Measurements from ENCODE around the gene RAB24.
A peak's percentile ranks its signal among the peaks of the same experiment; 100 is the strongest.

RAB24 gene

DNA sequence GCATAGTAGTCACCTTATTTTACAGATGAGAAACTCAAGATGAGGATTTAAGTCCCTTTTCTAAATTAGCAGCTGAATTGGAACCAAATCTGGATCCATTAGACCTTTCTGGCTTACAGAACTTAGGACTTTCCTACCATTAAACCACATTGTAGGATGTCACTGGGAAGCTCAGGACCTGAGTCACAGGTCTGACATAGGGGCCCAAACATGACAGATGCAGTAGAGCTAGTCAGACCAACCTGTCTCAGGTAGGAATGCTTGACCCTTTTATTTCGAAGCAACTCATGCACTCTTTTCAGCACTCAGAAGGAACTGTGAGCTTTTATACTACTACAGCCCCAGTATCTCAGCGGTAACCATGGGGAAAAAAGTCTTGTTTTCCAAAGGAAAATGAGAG, 2.6 kb downstream of the RAB24 start:
- DNase-seq (ENCODE audit: low read depth, low spot score) = no peak
- in situ Hi-C loops (cut with HindIII; ENCODE audit: low sequenced_read_pairs) = no loop called here
- no peak overlapping the region for H3K4me3 ChIP-seq (ENCODE audit: low read depth, low read length)
- TF ChIP-seq, protein P1, sequence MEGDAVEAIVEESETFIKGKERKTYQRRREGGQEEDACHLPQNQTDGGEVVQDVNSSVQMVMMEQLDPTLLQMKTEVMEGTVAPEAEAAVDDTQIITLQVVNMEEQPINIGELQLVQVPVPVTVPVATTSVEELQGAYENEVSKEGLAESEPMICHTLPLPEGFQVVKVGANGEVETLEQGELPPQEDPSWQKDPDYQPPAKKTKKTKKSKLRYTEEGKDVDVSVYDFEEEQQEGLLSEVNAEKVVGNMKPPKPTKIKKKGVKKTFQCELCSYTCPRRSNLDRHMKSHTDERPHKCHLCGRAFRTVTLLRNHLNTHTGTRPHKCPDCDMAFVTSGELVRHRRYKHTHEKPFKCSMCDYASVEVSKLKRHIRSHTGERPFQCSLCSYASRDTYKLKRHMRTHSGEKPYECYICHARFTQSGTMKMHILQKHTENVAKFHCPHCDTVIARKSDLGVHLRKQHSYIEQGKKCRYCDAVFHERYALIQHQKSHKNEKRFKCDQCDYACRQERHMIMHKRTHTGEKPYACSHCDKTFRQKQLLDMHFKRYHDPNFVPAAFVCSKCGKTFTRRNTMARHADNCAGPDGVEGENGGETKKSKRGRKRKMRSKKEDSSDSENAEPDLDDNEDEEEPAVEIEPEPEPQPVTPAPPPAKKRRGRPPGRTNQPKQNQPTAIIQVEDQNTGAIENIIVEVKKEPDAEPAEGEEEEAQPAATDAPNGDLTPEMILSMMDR (IDR thresholded peaks at IDR 0.05; ENCODE audit: low read depth, low read length) = no peak

DNA sequence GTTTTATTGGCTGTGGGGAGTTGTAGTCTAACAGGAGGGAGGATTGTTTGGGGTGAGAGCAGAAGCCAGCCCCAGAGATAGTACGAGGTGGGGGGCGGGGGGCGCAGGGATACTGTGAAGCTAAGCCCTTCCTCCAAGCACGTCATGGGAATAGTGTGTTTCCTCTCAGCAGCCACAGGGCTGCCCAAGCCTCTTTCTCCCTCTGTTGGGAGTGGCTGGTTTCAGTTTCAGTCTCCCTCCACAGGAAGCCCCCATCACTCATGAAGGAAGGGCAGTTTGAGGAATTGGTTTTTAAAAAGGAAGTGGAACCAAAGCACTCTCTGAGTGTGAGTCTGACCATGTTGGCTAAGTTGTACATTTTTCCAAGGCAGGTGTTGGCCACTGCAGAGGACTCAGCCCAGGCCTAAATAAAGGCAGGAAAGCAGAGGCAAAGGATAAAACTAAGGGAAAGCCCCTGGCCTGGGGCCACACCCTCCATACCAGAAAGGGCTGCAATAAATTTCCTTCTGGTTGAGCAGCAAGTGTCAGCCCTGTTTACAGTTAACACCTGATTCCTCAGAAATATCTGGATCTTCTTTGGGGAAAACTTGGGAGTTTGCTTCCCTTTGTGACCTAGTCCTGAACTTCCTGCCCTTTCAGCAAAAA, 3.2 kb downstream of the RAB24 start:
- TF ChIP-seq, protein P1 (IDR thresholded peaks at IDR 0.05; ENCODE audit: low read depth, low read length) = peak; percentile 44
- DNase-seq (ENCODE audit: low read depth, low spot score) = peak; percentile 82
- H3K4me3 ChIP-seq (ENCODE audit: low read depth, low read length) = no peak overlapping the region
- in situ Hi-C loops (cut with HindIII; ENCODE audit: low sequenced_read_pairs) = no loop called here

DNA sequence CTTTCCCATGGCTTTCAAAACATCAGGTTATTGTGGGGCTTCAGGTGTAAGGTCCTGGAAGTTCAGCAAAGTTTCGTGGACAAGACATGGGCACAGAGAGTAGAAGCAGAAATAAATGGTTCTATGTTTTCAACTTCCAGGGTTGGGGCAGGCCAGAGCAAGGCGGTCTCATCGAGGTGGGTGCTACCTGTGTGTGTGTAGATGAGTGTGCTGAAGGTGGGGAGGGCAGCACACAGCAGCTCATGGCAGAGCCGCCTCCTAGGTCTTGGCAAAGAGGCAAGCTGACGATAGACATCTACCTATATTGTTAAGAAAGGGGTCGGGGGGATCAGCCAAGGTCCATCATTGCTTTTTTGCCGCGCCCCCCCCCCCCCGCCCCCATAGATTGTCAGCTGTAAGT, 3.8 kb downstream of the RAB24 start:
- no peak overlapping the region for H3K4me3 ChIP-seq (ENCODE audit: low read depth, low read length)
- DNase-seq (ENCODE audit: low read depth, low spot score) = no peak
- in situ Hi-C loops (cut with HindIII; ENCODE audit: low sequenced_read_pairs) = no loop called here
- TF ChIP-seq, protein P1 (IDR thresholded peaks at IDR 0.05; ENCODE audit: low read depth, low read length) = no peak

DNA sequence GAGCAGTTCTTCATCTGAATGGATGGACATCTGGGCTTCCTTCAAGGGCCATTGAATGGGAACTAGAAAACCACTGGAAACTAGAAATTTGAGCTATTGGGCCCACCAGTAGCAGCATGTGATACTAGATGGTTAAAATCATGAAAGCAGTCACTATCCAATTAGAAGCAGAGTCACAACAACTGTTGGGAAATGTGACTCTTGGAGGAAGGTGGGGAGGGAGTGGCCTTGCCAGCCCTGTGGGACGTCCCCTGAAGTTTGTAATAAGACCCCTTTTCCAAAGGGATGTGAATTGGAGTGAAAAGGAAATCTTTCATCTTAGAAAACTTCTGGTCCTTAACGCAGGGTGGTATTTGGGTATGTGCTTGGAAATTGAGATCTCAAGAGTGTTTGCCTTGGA, 5.6 kb downstream of the RAB24 start:
- TF ChIP-seq, protein P1 (IDR thresholded peaks at IDR 0.05; ENCODE audit: low read depth, low read length) = no peak
- in situ Hi-C loops (cut with HindIII; ENCODE audit: low sequenced_read_pairs) = no loop called here
- DNase-seq (ENCODE audit: low read depth, low spot score) = no peak
- H3K4me3 ChIP-seq (ENCODE audit: low read depth, low read length) = no peak overlapping the region

DNA sequence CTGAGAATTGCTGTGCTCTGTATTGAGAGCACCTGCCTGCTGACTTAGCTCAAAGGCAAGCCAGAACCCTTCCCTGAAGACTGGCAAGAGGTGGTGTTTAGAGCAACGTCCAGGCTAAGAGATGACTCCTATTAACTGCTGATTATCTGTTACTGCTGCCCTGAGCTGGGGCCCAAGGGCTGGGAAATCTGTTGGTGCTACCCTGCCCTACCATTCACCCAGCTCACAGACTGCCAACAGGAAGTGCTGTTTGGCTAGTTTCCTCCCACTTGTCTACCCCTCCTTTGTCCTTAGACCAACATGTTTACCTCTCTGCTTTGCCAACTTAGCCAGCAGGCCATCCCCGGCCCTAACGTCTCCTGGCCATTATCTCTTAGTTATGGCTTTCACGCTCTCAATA, 6.9 kb downstream of the RAB24 start:
- no peak overlapping the region for H3K4me3 ChIP-seq (ENCODE audit: low read depth, low read length)
- DNase-seq (ENCODE audit: low read depth, low spot score) = no peak
- in situ Hi-C loops (cut with HindIII; ENCODE audit: low sequenced_read_pairs) = no loop called here
- TF ChIP-seq, protein P1 (IDR thresholded peaks at IDR 0.05; ENCODE audit: low read depth, low read length) = no peak

DNA sequence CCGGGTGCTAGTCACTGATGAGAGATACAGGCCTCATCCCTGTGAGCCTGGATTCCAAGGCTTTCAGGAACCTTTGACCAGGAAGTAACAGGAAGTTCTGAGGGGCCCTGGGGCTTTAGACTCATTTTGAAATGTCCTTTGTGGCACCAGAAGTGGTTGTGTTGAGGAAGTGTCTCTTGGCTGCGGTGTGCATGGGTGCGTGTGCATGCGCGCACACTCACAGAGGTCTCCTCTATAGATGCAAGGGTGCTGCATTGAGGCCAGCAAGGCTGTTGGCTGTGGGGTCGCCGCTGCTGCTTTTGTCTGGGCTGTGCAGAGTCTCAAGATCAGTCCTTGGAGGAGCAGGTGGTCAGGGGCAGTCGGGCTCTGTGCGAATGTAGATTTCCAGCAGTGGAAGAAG, 7.6 kb downstream of the RAB24 start:
- DNase-seq (ENCODE audit: low read depth, low spot score) = no peak
- H3K4me3 ChIP-seq (ENCODE audit: low read depth, low read length) = no peak overlapping the region
- TF ChIP-seq, protein P1 (IDR thresholded peaks at IDR 0.05; ENCODE audit: low read depth, low read length) = no peak

More for the DNA sequence above, 7.6 kb downstream of the RAB24 start:
- in situ Hi-C loops (cut with HindIII; ENCODE audit: low sequenced_read_pairs) = no loop called here

Data from astrocyte of the spinal cord (primary cell).